K562 treated with DMSO at 1 percent for 48 hours (cell line): ENCODE results near the gene EZH1. TPM values are rescaled to one million over a fixed set of nuclear protein-coding genes. Genes with fewer than 3 reads are reported as not detected.

ENCODE experiments used
- total RNA-seq: library from RNA; unstranded; fragments of 300-600 nt; gene quantifications from 2 replicates; pipeline ENCODE4 v1.2.3, GENCODE V29; 2022; ENCODE audit warnings: low replicate concordance; ENCODE audit errors: extremely low read depth

The EZH1 gene
- total RNA-seq: not detected in 2 replicates

DNA sequence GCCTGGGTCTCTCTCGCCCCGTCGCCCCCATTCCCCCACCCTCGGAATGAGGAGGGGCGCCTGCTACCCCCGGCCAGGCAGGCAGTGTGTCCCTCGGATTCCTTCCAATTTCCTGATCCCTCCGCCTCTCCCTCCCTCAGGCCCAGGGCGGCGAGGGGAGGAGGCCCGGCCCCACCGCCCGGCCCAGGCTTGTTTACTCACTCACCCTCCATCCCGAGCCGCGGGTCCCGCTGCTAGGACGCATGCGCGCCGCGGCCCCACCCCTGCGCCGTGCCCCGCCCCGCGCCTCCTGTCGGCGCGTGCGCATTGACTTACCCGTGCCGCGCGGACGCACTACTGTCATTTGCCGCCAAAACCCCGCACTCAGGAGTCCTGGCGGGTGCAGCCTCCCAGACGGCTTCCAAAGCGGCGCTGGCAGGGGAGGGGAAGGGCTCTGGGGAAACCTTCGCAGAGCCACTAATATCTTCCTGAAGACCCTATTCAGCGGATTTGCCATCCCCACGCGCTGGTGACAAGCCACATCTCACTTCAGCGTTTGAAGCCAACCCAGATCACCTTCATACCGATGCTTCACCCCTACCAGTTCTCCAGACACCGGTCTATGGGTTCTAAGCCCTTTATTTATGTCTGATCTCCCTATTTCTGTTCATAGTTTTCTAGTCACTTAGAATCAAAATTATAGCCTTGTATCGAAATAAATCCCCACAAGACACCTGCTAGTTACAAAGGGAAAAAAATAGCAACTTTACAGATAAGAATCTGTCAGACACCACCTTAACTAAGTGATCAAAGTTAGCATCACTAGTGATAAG is at the start of gene EZH1:
EZH1 (minus strand) TSS at position 235 of the 812 bp plus-strand sequence. CDS start 16,099 bp downstream, outside the sequence.

GRCh38 chr17:42779936-42780850 is 35.4 kb upstream of the EZH1 start, which contains the start of gene WNK4:
Gene WNK4, plus strand, starts transcription at chr17:42780610. Its CDS starts 89 bp downstream, at chr17:42780699.

GRCh38 chr17:42773290-42774035 is 28.6 kb upstream of the EZH1 start, which contains the start of gene VPS25:
Gene VPS25, plus strand, starts transcription at chr17:42773449. Its CDS starts 27 bp downstream, at chr17:42773476.

DNA sequence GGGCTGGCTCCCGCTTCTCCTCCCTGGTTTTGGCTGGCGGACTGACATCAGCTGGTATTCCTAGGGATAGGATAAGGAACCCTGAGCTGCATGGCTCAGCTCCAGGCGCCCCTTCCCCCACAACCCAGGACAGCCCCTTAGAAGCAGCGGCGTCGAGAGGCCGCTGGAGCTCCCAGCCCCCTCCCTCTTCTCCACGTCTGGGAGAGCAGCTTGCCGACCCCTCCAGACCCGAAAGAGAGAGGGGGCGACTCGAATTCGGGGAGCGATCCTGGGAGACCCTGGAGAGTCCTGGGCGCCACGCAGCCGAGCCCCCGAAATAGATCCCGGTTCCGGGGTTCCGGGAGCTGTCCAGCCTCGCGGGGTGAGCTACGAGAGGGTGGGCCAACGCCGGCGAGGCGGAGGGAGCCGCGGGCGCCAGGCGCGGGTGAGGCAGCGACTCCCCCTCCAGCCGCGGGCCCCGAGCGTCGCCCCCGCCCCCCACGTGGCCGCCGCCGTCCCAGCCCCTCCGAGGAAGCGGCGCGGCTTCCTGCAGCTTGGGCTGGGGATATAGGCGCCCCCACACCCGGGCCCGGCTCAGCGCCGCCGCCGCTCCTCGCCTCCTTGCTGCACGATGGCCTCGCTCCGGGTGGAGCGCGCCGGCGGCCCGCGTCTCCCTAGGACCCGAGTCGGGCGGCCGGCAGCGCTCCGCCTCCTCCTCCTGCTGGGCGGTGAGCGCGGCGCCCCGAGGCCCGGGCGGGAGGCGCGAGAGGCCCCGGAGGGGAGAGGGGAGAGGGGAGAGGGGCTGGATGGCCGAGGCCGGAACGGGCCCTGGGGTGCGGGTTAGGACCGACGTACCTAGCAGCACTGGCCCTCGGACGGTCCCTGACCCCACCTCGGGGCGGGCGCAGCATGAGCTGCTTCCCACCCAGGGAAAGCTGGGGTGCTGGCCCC is 16.1 kb upstream of the EZH1 start, which contains the start of gene RAMP2:
RAMP2 (plus strand) TSS at position 576 of the 930 bp plus-strand sequence; CDS start at position 611, 35 bp downstream.

GRCh38 chr17:42681976-42682721 is 62.7 kb downstream of the EZH1 start, which contains the start of gene CNTNAP1:
Gene CNTNAP1, plus strand, starts transcription at chr17:42682531. Its CDS starts 299 bp downstream, at chr17:42682830.

GRCh38 chr17:42676424-42677011 is 68.3 kb downstream of the EZH1 start, which contains the start of gene PLEKHH3:
Gene PLEKHH3, minus strand, starts transcription at chr17:42676994. Its CDS starts 431 bp downstream, at chr17:42676563.

GRCh38 chr17:42659079-42659931 is 85.5 kb downstream of the EZH1 start, which contains the start of gene TUBG2:
Gene TUBG2, plus strand, starts transcription at chr17:42659284. Its CDS starts 220 bp downstream, at chr17:42659504.

Other genes starting within 250 kb of the EZH1 start
- gene NAGLU, start 208.8 kb downstream of the EZH1 start, total RNA-seq: not detected in 2 replicates
- gene HSD17B1, start 192.1 kb downstream of the EZH1 start, total RNA-seq: not detected in 2 replicates
- gene COASY, start 182.9 kb downstream of the EZH1 start, total RNA-seq: not detected in 2 replicates
- gene MLX, start 177.9 kb downstream of the EZH1 start, total RNA-seq: not detected in 2 replicates
- gene PSMC3IP, start 167.3 kb downstream of the EZH1 start, total RNA-seq: not detected in 2 replicates
- gene RETREG3, start 135.7 kb downstream of the EZH1 start, total RNA-seq: not detected in 2 replicates
- not detected in 2 replicates for gene TUBG1, start 135.4 kb downstream of the EZH1 start, total RNA-seq
- not detected in 2 replicates for gene TUBG2, start 85.8 kb downstream of the EZH1 start, total RNA-seq
- not detected in 2 replicates for gene PLEKHH3, start 68.0 kb downstream of the EZH1 start, total RNA-seq
- not detected in 2 replicates for gene CCR10, start 63.2 kb downstream of the EZH1 start, total RNA-seq
- not detected in 2 replicates for gene CNTNAP1, start 62.5 kb downstream of the EZH1 start, total RNA-seq
- gene RAMP2, start 16.2 kb upstream of the EZH1 start, total RNA-seq: not detected in 2 replicates
- gene VPS25, start 28.4 kb upstream of the EZH1 start, total RNA-seq: not detected in 2 replicates
- not detected in 2 replicates for gene WNK4, start 35.6 kb upstream of the EZH1 start, total RNA-seq
- not detected in 2 replicates for gene COA3, start 53.7 kb upstream of the EZH1 start, total RNA-seq
- gene CNTD1, start 53.8 kb upstream of the EZH1 start, total RNA-seq: not detected in 2 replicates
- not detected in 2 replicates for gene BECN1, start 79.2 kb upstream of the EZH1 start, total RNA-seq
- gene PSME3, start 88.4 kb upstream of the EZH1 start, total RNA-seq: not detected in 2 replicates
- gene AOC2, start 99.5 kb upstream of the EZH1 start, total RNA-seq: not detected in 2 replicates
- not detected in 2 replicates for gene AOC3, start 106.2 kb upstream of the EZH1 start, total RNA-seq
- not detected in 2 replicates for gene G6PC1, start 155.8 kb upstream of the EZH1 start, total RNA-seq
- not detected in 2 replicates for gene AARSD1, start 219.4 kb upstream of the EZH1 start, total RNA-seq
- not detected in 2 replicates for gene PTGES3L, start 235.0 kb upstream of the EZH1 start, total RNA-seq
- gene RUNDC1, start 235.5 kb upstream of the EZH1 start, total RNA-seq: not detected in 2 replicates